ENCODE measurements around the gene SLAMF8.

GRCh38 chr1:159791031-159791430 lies 35.6 kb upstream of the SLAMF8 start:
- TF ChIP-seq, protein P1, sequence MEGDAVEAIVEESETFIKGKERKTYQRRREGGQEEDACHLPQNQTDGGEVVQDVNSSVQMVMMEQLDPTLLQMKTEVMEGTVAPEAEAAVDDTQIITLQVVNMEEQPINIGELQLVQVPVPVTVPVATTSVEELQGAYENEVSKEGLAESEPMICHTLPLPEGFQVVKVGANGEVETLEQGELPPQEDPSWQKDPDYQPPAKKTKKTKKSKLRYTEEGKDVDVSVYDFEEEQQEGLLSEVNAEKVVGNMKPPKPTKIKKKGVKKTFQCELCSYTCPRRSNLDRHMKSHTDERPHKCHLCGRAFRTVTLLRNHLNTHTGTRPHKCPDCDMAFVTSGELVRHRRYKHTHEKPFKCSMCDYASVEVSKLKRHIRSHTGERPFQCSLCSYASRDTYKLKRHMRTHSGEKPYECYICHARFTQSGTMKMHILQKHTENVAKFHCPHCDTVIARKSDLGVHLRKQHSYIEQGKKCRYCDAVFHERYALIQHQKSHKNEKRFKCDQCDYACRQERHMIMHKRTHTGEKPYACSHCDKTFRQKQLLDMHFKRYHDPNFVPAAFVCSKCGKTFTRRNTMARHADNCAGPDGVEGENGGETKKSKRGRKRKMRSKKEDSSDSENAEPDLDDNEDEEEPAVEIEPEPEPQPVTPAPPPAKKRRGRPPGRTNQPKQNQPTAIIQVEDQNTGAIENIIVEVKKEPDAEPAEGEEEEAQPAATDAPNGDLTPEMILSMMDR (IDR thresholded peaks at IDR 0.05), result no peak
- TF ChIP-seq SIN3A (IDR thresholded peaks at IDR 0.05; ENCODE audit: borderline replicate concordance, insufficient read depth, low read depth, low read length), result no peak

Measured in Panc1 (cell line).